HG03520 (cell line): Measurements from ENCODE around the gene NR2F1-AS1.

Experiments used
- ATAC-seq: cut with Tn5 transposase; IDR thresholded peaks from one replicate; pipeline ENCODE4 v1.9.1; 2021; ENCODE audit warnings: mild to moderate bottlenecking, moderate library complexity; ENCODE audit not compliant: unreplicated experiment

The NR2F1-AS1 gene

GRCh38 chr5:93580927-93581445, at the start of gene NR2F1-AS1:
TSS of gene NR2F1-AS1 (minus strand) at chr5:93581219.
- ATAC-seq, result peak; percentile 19

GRCh38 chr5:93626801-93627200, 45.8 kb upstream of the NR2F1-AS1 start:
- no peak for ATAC-seq

GRCh38 chr5:93623153-93623552, 42.1 kb upstream of the NR2F1-AS1 start:
- ATAC-seq, result no peak

GRCh38 chr5:93622240-93622885, 41.3 kb upstream of the NR2F1-AS1 start:
- peak; percentile 22 for ATAC-seq

- no peak for ATAC-seq
These were observed 40.3 kb upstream of the NR2F1-AS1 start for GRCh38 chr5:93621327-93621798.

- peak; percentile 96 for ATAC-seq
These were observed 39.7 kb upstream of the NR2F1-AS1 start for GRCh38 chr5:93620487-93621326.

GRCh38 chr5:93616538-93617174, 35.6 kb upstream of the NR2F1-AS1 start:
- no peak for ATAC-seq

GRCh38 chr5:93612855-93613243, 31.8 kb upstream of the NR2F1-AS1 start:
- no peak for ATAC-seq

GRCh38 chr5:93611976-93612854, 31.2 kb upstream of the NR2F1-AS1 start:
- no peak for ATAC-seq

GRCh38 chr5:93611273-93611975, 30.4 kb upstream of the NR2F1-AS1 start:
- no peak for ATAC-seq

GRCh38 chr5:93610581-93611272, 29.7 kb upstream of the NR2F1-AS1 start:
- no peak for ATAC-seq

GRCh38 chr5:93609762-93610161, 28.7 kb upstream of the NR2F1-AS1 start:
- ATAC-seq, result no peak

- no peak for ATAC-seq
These were observed 27.8 kb upstream of the NR2F1-AS1 start for GRCh38 chr5:93608855-93609254.

GRCh38 chr5:93607367-93608258, 26.6 kb upstream of the NR2F1-AS1 start:
- ATAC-seq, result peak; percentile 89

- no peak for ATAC-seq
These were observed 25.3 kb upstream of the NR2F1-AS1 start for GRCh38 chr5:93606382-93606752.

GRCh38 chr5:93604644-93605515, 23.9 kb upstream of the NR2F1-AS1 start:
- ATAC-seq, result no peak
